SK-N-MC (cell line): Measurements from ENCODE around the gene SCN3B.

Experiments
- EZH2 ChIP-seq: fragments of 200-600 bp; sonication (generic); IDR thresholded peaks from one replicate; pipeline ENCODE4 v1.6.1; 2017; ENCODE audit warnings: antibody characterized with exemption
- FOXP2 ChIP-seq: optimal IDR thresholded peaks from 2 replicates; pipeline ENCODE3; 2011; ENCODE audit warnings: mild to moderate bottlenecking, moderate library complexity; ENCODE audit not compliant: insufficient read depth; ENCODE audit errors: extremely low read length, control extremely low read depth
- POLR2AphosphoS5 ChIP-seq: IDR thresholded peaks from 2 replicates; pipeline ENCODE4 v1.6.1; 2012; ENCODE audit warnings: mild to moderate bottlenecking, low read depth, low read length, borderline replicate concordance

- no peak for TF ChIP-seq EZH2
- no peak for TF ChIP-seq POLR2AphosphoS5
- no peak for TF ChIP-seq FOXP2
These were observed 74.3 kb downstream of the SCN3B start for GRCh38 chr11:123580137-123580536.
